HepG2 (cell line): ENCODE data around the gene TH. TPM values are rescaled to one million over a fixed set of nuclear protein-coding genes. Genes with fewer than 3 reads are reported as not detected.
A peak's percentile ranks its signal among the peaks of the same experiment; 100 is the strongest.

Source experiments
- ARNTL ChIP-seq: sonication (generic); formaldehyde crosslinking; IDR thresholded peaks from 2 replicates; pipeline ENCODE4 v1.4.0; 2020; ENCODE audit warnings: mild to moderate bottlenecking, missing genetic modification reagents
- PLRG1 ChIP-seq: fragments of 450-650 bp; conservative IDR thresholded peaks from 2 replicates; pipeline ENCODE4 v1.6.1; 2016
- ZFAT ChIP-seq: sonication (generic); formaldehyde crosslinking; conservative IDR thresholded peaks from 2 replicates; pipeline ENCODE4 v1.8.1; 2023; ENCODE audit warnings: missing genetic modification reagents, inconsistent platforms
- ZMYM3 ChIP-seq: sonication (generic); formaldehyde crosslinking; IDR thresholded peaks from 2 replicates; pipeline ENCODE4 v1.5.1; 2020; ENCODE audit warnings: mild to moderate bottlenecking, missing genetic modification reagents
- ZNF136 ChIP-seq: sonication (generic); formaldehyde crosslinking; IDR thresholded peaks from 2 replicates; pipeline ENCODE4 v1.8.1; 2022; ENCODE audit warnings: low read depth, mild to moderate bottlenecking, moderate library complexity, missing genetic modification reagents
- ZNF207 ChIP-seq: fragments of 450-650 bp; IDR thresholded peaks from 2 replicates; pipeline ENCODE4 v1.6.1; 2016; ENCODE audit warnings: antibody characterized with exemption, borderline replicate concordance
- ZNF235 ChIP-seq: sonication (generic); formaldehyde crosslinking; IDR thresholded peaks from 2 replicates; pipeline ENCODE4 v1.8.1; 2023; ENCODE audit warnings: mild to moderate bottlenecking, missing genetic modification reagents, borderline replicate concordance
- ZNF335 ChIP-seq: sonication (generic); formaldehyde crosslinking; IDR thresholded peaks from 2 replicates; pipeline ENCODE4 v1.4.0; 2020; ENCODE audit warnings: missing genetic modification reagents
- ZNF383 ChIP-seq: sonication (generic); formaldehyde crosslinking; IDR thresholded peaks from 2 replicates; pipeline ENCODE4 v1.4.0; 2020; ENCODE audit warnings: missing genetic modification reagents, mild to moderate bottlenecking, borderline replicate concordance
- polyA plus RNA-seq, 8 experiments: library from polyadenylated mRNA; depleted of rRNA in 3 of 8; stranded (reverse) in 7 of 8; unstranded in 1 of 8; fragments of >200 nt; fragmentation: Illumina TruSeq in 4 of 8; extraction: Trizol in 4 of 8; gene quantifications; 2 replicates each; pipeline versions ENCODE4 v1.2.1 to v1.2.3, GENCODE V29; 2011 to 2016; ENCODE audit warnings: low read depth in 4 of 8, missing spikeins in 1 of 8, mixed read lengths in 1 of 8; ENCODE audit not compliant: insufficient read depth in 1 of 8
- total RNA-seq, 5 experiments: library from RNA; depleted of rRNA; stranded (reverse); fragments of >200 nt; fragmentation: Illumina TruSeq; extraction: Trizol; gene quantifications; 2 replicates each; pipeline ENCODE4 v1.2.3, GENCODE V29; 2016; ENCODE audit warnings: low read depth in 1 of 5
- TF ChIP-seq, protein P1 (sequence below): sonication (generic); formaldehyde crosslinking; IDR thresholded peaks from 2 replicates; pipeline ENCODE4 v1.5.1; 2020; ENCODE audit warnings: mild to moderate bottlenecking, moderate library complexity, missing genetic modification reagents
- TF ChIP-seq, protein P2 (sequence below), 2 experiments: sonication (generic) in 1 of 2; formaldehyde crosslinking in 1 of 2; IDR thresholded peaks; 2 replicates each; pipeline versions ENCODE4 v1.4.0 to v1.6.1; 2018 to 2020; ENCODE audit warnings: missing genetic modification reagents in 2 of 2, borderline replicate concordance in 1 of 2, low read depth in 1 of 2, mild to moderate bottlenecking in 1 of 2, missing biosample characterization in 1 of 2
- TF ChIP-seq, protein P3 (sequence below): sonication (generic); formaldehyde crosslinking; IDR thresholded peaks from 2 replicates; pipeline ENCODE4 v1.4.0; 2020; ENCODE audit warnings: missing genetic modification reagents
- TF ChIP-seq, protein P4 (sequence below): sonication (generic); formaldehyde crosslinking; IDR thresholded peaks from 2 replicates; pipeline ENCODE4 v1.8.0; 2022; ENCODE audit warnings: missing genetic modification reagents, mild to moderate bottlenecking, inconsistent platforms, borderline replicate concordance
- TF ChIP-seq, protein P5 (sequence below): IDR thresholded peaks from 2 replicates; pipeline ENCODE4 v1.6.1; 2016; ENCODE audit warnings: low read depth, missing genetic modification reagents, missing compliant biosample characterization
- TF ChIP-seq, protein P6 (sequence below): sonication (generic); formaldehyde crosslinking; IDR thresholded peaks from 2 replicates; pipeline ENCODE4 v1.4.0; 2020; ENCODE audit warnings: missing genetic modification reagents

The TH gene
- total and polyA plus RNA-seq, 2 of the 13 experiments (the other 11 are each of a cell fraction or from before 2014, with no cell fraction given): 0.36 TPM; not detected in 1

DNA sequence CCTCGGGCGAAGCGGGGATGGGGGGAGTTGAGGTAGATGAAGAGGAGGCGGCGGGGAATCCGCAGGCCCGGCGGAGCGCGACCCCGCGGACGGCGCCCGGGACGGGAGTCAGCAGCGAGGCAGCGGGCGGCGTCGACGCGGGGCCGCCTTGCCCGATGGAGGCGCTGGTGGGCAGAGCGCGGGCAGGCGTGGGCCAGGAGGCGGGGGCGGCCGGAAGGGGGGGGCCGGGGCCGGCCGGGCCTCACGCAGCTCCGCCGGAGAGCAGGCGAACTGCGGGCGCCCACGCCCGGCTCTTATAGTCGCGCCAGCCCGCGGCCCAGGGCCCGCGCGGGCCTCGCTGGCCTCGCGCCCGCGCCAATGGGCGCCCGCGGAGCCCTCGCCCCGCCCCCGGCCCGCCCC lies 32.5 kb downstream of the TH start, which contains the start of gene IGF2 (continued):
- TF ChIP-seq ARNTL (CRISPR knock-in tag) (no peak), ZNF335 (no peak), ZNF207 (no peak), ZMYM3 (CRISPR knock-in tag) (no peak), PLRG1 (no peak), ZNF136 (no peak), ZFAT (CRISPR knock-in tag) (no peak), ZNF383 (no peak), ZNF235 (CRISPR knock-in tag) (no peak; the same call in 1 of the 2 replicates)
- TF ChIP-seq, protein P1, sequence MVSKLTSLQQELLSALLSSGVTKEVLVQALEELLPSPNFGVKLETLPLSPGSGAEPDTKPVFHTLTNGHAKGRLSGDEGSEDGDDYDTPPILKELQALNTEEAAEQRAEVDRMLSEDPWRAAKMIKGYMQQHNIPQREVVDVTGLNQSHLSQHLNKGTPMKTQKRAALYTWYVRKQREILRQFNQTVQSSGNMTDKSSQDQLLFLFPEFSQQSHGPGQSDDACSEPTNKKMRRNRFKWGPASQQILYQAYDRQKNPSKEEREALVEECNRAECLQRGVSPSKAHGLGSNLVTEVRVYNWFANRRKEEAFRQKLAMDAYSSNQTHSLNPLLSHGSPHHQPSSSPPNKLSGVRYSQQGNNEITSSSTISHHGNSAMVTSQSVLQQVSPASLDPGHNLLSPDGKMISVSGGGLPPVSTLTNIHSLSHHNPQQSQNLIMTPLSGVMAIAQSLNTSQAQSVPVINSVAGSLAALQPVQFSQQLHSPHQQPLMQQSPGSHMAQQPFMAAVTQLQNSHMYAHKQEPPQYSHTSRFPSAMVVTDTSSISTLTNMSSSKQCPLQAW (CRISPR knock-in tag): no peak
- TF ChIP-seq, protein P2, sequence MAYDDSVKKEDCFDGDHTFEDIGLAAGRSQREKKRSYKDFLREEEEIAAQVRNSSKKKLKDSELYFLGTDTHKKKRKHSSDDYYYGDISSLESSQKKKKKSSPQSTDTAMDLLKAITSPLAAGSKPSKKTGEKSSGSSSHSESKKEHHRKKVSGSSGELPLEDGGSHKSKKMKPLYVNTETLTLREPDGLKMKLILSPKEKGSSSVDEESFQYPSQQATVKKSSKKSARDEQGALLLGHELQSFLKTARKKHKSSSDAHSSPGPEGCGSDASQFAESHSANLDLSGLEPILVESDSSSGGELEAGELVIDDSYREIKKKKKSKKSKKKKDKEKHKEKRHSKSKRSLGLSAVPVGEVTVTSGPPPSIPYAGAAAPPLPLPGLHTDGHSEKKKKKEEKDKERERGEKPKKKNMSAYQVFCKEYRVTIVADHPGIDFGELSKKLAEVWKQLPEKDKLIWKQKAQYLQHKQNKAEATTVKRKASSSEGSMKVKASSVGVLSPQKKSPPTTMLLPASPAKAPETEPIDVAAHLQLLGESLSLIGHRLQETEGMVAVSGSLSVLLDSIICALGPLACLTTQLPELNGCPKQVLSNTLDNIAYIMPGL (CRISPR knock-in tag; IDR thresholded peaks at IDR 0.05; ENCODE audit: borderline replicate concordance in 1 of 2, low read depth in 1 of 2): 0 out of 4 replicates have a peak, but pooled peaks of 1 of the 2 experiments have one; percentile 25
- TF ChIP-seq, protein P3, sequence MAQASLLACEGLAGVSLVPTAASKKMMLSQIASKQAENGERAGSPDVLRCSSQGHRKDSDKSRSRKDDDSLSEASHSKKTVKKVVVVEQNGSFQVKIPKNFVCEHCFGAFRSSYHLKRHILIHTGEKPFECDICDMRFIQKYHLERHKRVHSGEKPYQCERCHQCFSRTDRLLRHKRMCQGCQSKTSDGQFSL (CRISPR knock-in tag): no peak
- TF ChIP-seq, protein P4, sequence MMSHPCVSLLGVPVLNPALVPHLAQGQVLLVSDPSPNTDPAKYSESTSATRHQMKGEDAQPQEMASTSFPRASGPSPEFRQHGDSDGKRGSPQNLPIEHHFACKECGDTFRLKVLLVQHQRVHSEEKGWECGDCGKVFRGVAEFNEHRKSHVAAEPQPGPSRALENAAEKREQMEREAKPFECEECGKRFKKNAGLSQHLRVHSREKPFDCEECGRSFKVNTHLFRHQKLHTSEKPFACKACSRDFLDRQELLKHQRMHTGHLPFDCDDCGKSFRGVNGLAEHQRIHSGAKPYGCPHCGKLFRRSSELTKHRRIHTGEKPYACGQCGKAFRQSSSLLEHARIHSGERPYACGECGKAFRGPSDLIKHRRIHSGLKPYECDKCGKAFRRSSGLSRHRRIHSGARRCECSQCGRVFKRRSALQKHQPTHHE (CRISPR knock-in tag): peak; percentile 23; the same call in 1 of the 2 replicates
- TF ChIP-seq, protein P5, sequence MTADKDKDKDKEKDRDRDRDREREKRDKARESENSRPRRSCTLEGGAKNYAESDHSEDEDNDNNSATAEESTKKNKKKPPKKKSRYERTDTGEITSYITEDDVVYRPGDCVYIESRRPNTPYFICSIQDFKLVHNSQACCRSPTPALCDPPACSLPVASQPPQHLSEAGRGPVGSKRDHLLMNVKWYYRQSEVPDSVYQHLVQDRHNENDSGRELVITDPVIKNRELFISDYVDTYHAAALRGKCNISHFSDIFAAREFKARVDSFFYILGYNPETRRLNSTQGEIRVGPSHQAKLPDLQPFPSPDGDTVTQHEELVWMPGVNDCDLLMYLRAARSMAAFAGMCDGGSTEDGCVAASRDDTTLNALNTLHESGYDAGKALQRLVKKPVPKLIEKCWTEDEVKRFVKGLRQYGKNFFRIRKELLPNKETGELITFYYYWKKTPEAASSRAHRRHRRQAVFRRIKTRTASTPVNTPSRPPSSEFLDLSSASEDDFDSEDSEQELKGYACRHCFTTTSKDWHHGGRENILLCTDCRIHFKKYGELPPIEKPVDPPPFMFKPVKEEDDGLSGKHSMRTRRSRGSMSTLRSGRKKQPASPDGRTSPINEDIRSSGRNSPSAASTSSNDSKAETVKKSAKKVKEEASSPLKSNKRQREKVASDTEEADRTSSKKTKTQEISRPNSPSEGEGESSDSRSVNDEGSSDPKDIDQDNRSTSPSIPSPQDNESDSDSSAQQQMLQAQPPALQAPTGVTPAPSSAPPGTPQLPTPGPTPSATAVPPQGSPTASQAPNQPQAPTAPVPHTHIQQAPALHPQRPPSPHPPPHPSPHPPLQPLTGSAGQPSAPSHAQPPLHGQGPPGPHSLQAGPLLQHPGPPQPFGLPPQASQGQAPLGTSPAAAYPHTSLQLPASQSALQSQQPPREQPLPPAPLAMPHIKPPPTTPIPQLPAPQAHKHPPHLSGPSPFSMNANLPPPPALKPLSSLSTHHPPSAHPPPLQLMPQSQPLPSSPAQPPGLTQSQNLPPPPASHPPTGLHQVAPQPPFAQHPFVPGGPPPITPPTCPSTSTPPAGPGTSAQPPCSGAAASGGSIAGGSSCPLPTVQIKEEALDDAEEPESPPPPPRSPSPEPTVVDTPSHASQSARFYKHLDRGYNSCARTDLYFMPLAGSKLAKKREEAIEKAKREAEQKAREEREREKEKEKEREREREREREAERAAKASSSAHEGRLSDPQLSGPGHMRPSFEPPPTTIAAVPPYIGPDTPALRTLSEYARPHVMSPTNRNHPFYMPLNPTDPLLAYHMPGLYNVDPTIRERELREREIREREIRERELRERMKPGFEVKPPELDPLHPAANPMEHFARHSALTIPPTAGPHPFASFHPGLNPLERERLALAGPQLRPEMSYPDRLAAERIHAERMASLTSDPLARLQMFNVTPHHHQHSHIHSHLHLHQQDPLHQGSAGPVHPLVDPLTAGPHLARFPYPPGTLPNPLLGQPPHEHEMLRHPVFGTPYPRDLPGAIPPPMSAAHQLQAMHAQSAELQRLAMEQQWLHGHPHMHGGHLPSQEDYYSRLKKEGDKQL (CRISPR knock-in tag): no peak
- TF ChIP-seq, protein P6, sequence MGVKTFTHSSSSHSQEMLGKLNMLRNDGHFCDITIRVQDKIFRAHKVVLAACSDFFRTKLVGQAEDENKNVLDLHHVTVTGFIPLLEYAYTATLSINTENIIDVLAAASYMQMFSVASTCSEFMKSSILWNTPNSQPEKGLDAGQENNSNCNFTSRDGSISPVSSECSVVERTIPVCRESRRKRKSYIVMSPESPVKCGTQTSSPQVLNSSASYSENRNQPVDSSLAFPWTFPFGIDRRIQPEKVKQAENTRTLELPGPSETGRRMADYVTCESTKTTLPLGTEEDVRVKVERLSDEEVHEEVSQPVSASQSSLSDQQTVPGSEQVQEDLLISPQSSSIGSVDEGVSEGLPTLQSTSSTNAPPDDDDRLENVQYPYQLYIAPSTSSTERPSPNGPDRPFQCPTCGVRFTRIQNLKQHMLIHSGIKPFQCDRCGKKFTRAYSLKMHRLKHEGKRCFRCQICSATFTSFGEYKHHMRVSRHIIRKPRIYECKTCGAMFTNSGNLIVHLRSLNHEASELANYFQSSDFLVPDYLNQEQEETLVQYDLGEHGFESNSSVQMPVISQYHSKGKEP (CRISPR knock-in tag): no peak
